Ecto neural progenitor cell (in vitro differentiated cells): ENCODE data around the gene PLA2G3.

Source experiments
- DNase-seq: peaks from one replicate; pipeline ENCODE4 v3.0.0-alpha.2; 2018; ENCODE audit warnings: low spot score

Gene PLA2G3

GRCh38 chr22:31148488-31148887 lies 8.2 kb upstream of the PLA2G3 start:
- DNase-seq, result no peak

GRCh38 chr22:31144223-31144622 lies 3.9 kb upstream of the PLA2G3 start:
- DNase-seq, result no peak

- DNase-seq, result no peak
Measured at GRCh38 chr22:31143537-31143936, 3.2 kb upstream of the PLA2G3 start.

- no peak for DNase-seq
Measured at GRCh38 chr22:31143038-31143437, 2.7 kb upstream of the PLA2G3 start.

- DNase-seq, result no peak
Measured at GRCh38 chr22:31142285-31142684, 2.0 kb upstream of the PLA2G3 start.

- no peak for DNase-seq
Measured at GRCh38 chr22:31141551-31141950, 1.2 kb upstream of the PLA2G3 start.

GRCh38 chr22:31140746-31141145 lies 438 bp upstream of the PLA2G3 start:
- peak; percentile 45 for DNase-seq

- DNase-seq, result no peak
Measured at GRCh38 chr22:31139066-31139465, 1.2 kb downstream of the PLA2G3 start.

- DNase-seq, result no peak
Measured at GRCh38 chr22:31138126-31138525, 2.2 kb downstream of the PLA2G3 start.

- DNase-seq, result no peak
Measured at GRCh38 chr22:31137721-31138120, 2.6 kb downstream of the PLA2G3 start.

- peak; percentile 40 for DNase-seq
Measured at GRCh38 chr22:31136711-31137110, 3.6 kb downstream of the PLA2G3 start.

GRCh38 chr22:31136155-31136554 lies 4.2 kb downstream of the PLA2G3 start:
- DNase-seq, result no peak

- no peak for DNase-seq
Measured at GRCh38 chr22:31135706-31136105, 4.6 kb downstream of the PLA2G3 start.

GRCh38 chr22:31134688-31135087 lies 5.6 kb downstream of the PLA2G3 start:
- DNase-seq, result no peak

GRCh38 chr22:31133911-31134310 lies 6.4 kb downstream of the PLA2G3 start:
- DNase-seq, result no peak

- DNase-seq, result no peak
Measured at GRCh38 chr22:31130873-31131272, 9.4 kb downstream of the PLA2G3 start.

- no peak for DNase-seq
Measured at GRCh38 chr22:31128156-31128555, 12.2 kb downstream of the PLA2G3 start.

- no peak for DNase-seq
Measured at GRCh38 chr22:31127181-31127772, 13.0 kb downstream of the PLA2G3 start.

GRCh38 chr22:31126869-31127175 lies 13.5 kb downstream of the PLA2G3 start:
- no peak for DNase-seq

GRCh38 chr22:31126128-31126868 lies 14.0 kb downstream of the PLA2G3 start:
- no peak for DNase-seq

GRCh38 chr22:31125521-31126117 lies 14.7 kb downstream of the PLA2G3 start:
- DNase-seq, result no peak

- DNase-seq, result no peak
Measured at GRCh38 chr22:31124811-31125465, 15.4 kb downstream of the PLA2G3 start.

- no peak for DNase-seq
Measured at GRCh38 chr22:31124290-31124689, 16.0 kb downstream of the PLA2G3 start.
